ENCODE measurements around the gene MADD.

The MADD gene

DNA sequence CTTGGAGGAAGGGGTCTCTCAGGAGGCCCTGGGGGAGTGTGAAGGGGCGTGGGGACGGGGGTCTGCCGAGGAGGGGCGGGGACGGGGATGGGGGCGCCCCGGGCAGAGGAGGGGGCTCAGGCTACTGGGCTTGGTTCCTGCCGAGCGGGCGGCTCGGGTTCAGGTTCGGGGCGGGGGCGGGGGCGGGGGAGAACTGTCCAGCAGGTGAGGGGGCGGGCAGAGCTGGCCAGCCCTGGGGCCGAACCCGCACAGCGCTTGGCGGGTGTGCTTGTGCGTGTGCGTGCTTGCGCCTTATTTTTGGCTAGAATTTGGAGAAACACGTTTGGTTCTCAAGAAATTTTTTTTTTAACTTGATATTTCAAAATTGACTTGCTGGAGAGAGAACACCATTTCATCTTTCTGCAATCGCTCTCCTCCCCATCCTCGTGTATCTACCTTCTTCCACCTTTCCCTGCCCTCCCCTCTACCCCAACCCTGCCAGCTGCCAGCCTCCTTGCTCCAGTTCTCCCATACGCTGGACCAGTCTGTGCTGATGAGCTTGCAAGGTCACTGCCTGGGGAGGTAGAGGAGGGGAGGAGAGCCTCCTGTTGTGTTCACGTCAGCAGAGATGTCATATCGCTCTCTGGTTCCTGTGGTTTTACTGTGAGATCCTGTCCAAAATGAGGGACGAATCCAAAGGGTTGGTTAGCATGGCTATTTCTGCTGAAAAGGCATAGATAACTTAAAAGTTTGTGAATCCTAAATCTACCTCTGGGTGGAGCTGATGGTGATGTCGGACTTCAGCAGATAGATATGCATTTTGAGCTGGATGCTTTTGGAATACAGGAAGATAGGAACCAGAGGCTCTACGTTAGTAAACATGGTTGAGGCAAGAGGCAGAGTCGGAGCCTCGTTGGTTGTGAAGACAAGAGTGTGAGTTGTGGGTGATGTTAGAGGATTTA is 668 bp downstream of the MADD start:
- H3K4me3 ChIP-seq (ENCODE audit: low read length) = peak overlapping the region; percentile 58
- DNase-seq (ENCODE audit: low read depth, low spot score) = no peak

GRCh38 chr11:47271328-47271727 is 1.4 kb downstream of the MADD start:
- no peak for DNase-seq (ENCODE audit: low read depth, low spot score)
- no peak overlapping the region for H3K4me3 ChIP-seq (ENCODE audit: low read length)

DNA sequence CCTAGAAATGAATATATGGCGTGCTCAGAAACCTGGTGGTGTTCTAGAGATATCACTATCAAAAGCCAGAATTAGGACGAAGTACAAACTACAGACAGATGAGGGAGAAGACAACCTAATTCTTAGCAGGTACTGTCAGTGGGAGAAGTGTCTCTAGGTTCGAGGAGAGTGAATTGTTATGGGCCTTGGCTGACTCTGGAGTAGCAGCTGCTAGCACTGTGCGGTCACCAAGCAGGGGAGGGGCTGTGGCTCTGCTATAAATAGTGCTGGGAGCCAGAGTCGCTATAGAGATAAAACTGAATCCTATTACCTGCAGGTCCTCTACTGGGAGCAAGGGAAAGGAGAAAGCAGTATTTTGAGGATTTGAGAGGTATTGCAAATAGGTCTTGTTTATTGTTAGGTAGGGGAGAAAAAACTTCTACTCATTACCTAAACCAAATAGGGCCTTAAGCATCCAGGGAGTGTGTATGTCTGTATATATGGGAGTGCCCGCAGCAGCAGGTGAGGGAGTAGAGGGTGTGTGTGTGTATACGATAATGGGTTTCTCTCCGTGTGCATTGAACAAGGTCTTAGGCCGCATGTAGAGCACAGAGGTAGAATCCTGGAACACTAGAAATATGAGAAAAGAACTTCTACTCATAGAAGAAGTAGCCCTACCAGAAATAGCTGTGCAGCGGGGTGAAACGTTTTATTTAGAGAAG is 2.2 kb downstream of the MADD start:
- DNase-seq (ENCODE audit: low read depth, low spot score) = no peak
- no peak overlapping the region for H3K4me3 ChIP-seq (ENCODE audit: low read length)

GRCh38 chr11:47272706-47273105 is 2.8 kb downstream of the MADD start:
- no peak for DNase-seq (ENCODE audit: low read depth, low spot score)
- H3K4me3 ChIP-seq (ENCODE audit: low read length) = no peak overlapping the region

- H3K4me3 ChIP-seq (ENCODE audit: low read length) = no peak overlapping the region
- no peak for DNase-seq (ENCODE audit: low read depth, low spot score)
Measured at GRCh38 chr11:47274495-47275235, 4.7 kb downstream of the MADD start.

GRCh38 chr11:47276923-47277322 is 7.0 kb downstream of the MADD start:
- no peak for DNase-seq (ENCODE audit: low read depth, low spot score)
- H3K4me3 ChIP-seq (ENCODE audit: low read length) = no peak overlapping the region

DNA sequence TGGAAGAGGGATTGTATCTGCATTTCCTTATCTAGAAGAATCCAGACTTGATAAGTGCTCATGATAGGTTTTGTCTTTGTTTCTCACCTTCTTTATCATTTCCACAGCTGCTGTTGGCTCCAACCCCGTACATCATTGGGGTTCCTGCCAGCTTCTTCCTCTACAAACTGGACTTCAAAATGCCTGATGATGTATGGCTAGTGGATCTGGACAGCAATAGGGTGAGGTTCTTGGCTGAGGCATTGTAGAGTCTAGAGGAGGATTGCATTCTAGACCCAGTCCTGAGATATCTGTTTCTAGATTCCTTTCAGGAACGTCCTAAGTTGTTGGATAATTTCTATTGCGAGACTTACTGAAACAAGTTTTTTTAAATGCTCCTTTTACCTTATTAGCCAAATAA is 8.1 kb downstream of the MADD start:
- no peak for DNase-seq (ENCODE audit: low read depth, low spot score)
- no peak overlapping the region for H3K4me3 ChIP-seq (ENCODE audit: low read length)

DNA sequence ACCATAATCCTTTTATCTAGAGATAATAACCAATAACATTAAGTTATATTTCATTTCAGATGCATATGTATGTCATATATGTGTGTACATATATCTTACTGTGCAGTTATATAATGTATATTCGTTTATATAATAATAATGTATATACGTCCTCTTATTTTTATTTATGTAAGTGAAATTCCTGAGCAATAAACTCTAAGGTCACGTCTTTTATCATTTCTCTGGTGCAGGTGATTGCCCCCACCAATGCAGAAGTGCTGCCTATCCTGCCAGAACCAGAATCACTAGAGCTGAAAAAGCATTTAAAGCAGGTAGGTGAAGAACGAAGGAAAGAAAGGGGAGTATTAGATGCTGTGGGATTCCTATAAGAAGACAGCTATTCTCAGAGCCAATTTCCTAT is 8.8 kb downstream of the MADD start:
- DNase-seq (ENCODE audit: low read depth, low spot score) = no peak
- H3K4me3 ChIP-seq (ENCODE audit: low read length) = no peak overlapping the region

DNA sequence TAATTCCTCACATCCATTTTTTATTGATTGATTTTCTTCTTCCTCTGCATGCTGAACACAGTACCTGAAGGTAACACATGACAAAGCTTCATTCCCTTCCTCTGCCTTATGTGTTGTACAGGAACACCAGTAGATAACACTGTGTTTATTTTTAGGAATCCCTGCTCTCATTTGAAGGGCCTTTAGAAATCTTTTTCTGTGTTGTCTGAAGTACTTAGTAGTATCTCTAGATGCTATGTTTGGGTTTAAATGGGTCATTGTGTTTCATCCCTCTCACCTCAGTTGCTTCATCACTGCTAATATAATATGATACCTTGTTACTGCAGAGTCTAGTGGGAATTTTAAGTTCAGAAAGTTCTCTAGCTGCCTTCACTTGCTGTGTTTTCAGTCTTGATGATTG is 10.2 kb downstream of the MADD start:
- no peak for DNase-seq (ENCODE audit: low read depth, low spot score)
- H3K4me3 ChIP-seq (ENCODE audit: low read length) = no peak overlapping the region

DNA sequence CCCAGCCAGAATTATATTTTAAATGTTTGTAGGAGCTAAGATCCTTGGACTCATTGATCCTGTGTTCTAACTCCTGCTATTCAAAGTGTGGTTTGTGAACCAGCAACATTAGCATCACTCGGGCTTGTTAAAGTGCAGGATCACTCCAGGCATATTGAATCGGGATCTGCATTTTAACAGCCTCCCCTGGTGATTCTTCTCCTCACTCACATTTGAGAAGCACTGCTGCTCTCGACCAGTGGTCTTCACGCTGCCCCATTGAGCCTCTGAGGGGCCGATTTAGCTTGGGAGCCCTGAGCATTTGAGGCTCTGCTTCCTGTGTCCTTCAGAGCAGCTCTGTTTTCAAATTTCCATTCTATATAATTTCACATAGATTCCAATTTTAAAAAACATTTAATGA is 10.9 kb downstream of the MADD start:
- no peak for DNase-seq (ENCODE audit: low read depth, low spot score)
- H3K4me3 ChIP-seq (ENCODE audit: low read length) = no peak overlapping the region

GRCh38 chr11:47282462-47282861 is 12.5 kb downstream of the MADD start:
- no peak for DNase-seq (ENCODE audit: low read depth, low spot score)
- no peak overlapping the region for H3K4me3 ChIP-seq (ENCODE audit: low read length)

DNA sequence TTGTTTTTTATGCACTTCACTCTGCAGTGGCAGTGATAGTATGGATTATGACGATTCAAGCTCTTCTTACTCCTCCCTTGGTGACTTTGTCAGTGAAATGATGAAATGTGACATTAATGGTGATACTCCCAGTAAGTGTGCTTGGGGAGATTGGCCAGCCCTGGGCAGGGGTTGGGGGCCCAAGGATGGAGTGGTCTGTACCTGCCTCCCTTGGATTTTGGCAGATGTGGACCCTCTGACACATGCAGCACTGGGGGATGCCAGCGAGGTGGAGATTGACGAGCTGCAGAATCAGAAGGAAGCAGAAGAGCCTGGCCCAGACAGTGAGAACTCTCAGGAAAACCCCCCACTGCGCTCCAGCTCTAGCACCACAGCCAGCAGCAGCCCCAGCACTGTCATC is 14.2 kb downstream of the MADD start:
- DNase-seq (ENCODE audit: low read depth, low spot score) = no peak
- H3K4me3 ChIP-seq (ENCODE audit: low read length) = no peak overlapping the region

DNA sequence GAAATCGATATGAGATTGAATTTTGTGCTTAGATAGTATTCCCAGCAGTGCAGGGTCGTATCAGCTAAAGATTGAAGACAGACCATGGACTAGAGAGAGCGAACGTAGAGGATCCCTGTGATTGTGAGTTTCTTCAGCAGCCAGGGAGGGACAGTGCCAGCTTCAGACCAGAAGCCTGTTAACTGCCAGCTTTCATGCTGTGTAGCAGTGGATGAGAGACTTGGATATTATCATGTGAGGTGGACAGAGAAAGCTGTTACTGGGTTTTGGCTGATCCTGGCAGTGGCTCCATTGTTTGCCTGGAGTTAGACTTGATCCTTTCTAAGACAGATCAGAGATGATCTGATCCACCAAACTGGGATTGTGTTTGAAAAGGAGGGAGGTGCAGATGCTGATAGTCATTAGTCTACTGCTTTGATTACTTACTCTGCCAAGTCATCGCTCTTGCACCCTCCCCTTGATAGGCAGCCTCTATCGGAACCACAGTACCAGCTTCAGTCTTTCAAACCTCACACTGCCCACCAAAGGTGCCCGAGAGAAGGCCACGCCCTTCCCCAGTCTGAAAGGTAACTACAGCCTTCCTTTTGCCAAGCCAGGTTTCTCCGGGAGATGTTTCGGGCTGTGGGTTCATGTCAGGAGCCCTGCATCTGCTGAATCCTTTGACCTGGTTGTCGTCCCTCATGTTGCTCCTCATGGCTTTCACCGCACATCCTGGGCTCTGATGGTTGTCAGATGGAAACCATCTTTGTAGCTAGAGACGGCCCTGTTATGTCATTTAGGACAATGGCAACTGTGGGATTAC is 16.2 kb downstream of the MADD start:
- no peak for DNase-seq (ENCODE audit: low read depth, low spot score)
- no peak overlapping the region for H3K4me3 ChIP-seq (ENCODE audit: low read length)

DNA sequence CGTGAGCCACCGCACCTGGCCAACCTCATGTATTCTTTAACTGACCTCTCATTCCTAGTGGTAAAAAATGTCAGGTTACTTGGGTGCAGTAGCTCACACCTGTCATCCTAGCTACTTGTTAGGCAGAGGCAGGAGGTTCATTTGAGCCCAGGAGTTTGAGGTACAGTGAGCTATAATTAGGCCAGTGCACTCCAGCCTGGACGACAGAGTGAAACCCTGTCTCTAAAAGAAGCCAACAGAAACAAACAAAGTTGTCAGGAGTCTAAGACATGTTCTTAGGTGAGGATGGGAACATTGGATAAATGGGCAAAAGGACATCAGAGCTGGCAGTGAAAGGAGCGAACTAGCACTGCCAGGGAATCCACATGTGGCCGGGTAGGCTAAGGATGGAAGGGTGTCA is 18.1 kb downstream of the MADD start:
- H3K4me3 ChIP-seq (ENCODE audit: low read length) = no peak overlapping the region
- DNase-seq (ENCODE audit: low read depth, low spot score) = no peak

- no peak for DNase-seq (ENCODE audit: low read depth, low spot score)
- no peak overlapping the region for H3K4me3 ChIP-seq (ENCODE audit: low read length)
Measured at GRCh38 chr11:47289856-47290255, 19.9 kb downstream of the MADD start.

DNA sequence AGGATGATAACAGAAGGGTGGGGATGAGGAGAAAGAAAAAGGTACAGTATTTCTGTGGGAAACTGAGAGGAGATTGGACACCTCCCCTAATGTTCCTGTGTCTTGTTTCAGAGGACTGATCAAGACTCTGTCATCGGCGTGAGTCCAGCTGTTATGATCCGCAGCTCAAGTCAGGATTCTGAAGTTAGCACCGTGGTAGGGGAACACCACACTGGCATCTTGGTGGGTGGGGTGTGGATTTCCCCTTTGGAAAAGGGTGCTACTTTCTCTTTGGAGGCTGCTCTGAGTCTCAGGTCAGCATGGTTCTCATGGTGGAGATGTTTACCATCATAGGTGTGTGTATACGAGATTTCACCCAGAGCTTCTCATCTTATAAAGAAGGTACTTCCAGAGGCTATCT is 25.5 kb downstream of the MADD start:
- DNase-seq (ENCODE audit: low read depth, low spot score) = no peak
- no peak overlapping the region for H3K4me3 ChIP-seq (ENCODE audit: low read length)

DNA sequence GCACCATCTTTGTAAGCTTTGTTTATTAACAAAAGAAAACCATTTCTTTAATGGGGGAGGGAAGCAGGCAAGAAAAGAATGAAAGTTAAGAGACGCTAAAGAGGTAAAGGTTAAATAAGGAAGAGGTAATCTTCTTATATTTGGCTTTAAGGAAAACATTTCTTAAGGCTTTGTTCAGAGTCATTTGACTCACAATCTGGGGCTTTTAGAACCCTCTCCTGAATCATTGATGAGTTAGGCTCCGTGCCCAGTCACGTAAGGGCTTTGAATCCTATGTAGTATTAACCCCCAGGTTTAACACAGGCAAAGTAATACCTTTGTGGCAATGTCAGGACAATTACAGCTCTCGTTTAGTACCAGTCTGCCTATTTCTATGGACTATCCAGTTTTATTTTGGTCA is 26.1 kb downstream of the MADD start:
- no peak for DNase-seq (ENCODE audit: low read depth, low spot score)
- no peak overlapping the region for H3K4me3 ChIP-seq (ENCODE audit: low read length)

- DNase-seq (ENCODE audit: low read depth, low spot score) = no peak
- no peak overlapping the region for H3K4me3 ChIP-seq (ENCODE audit: low read length)
Measured at GRCh38 chr11:47299078-47299477, 29.1 kb downstream of the MADD start.

DNA sequence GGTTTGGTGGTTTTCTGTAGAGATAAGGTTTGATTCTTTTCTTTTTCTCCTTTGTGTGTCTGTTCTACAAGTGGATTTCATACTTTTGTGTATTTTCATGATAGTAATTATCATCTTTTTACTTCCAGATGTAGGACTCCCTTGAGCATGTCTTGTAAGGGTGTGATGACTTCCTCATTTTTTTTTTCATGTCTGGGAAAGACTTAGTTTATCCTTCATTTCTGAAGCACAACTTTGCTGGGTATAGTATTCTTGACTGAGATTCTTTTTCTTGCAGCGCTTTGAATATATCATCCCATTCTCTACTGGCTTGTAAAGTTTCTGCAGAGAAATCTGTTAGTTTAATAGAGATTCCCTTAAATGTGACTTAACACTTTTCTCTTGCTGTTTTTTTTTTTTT is 32.9 kb downstream of the MADD start:
- no peak overlapping the region for H3K4me3 ChIP-seq (ENCODE audit: low read length)
- DNase-seq (ENCODE audit: low read depth, low spot score) = no peak
